Mesenteric fat pad (tissue), 1 donor: ENCODE results near the gene RTN4IP1. TPM values are rescaled to one million over a fixed set of nuclear protein-coding genes. Genes with fewer than 3 reads are reported as not detected.

Source experiments
- DNase-seq: peaks from one replicate; pipeline ENCODE4 v3.0.0-alpha.2; 2020; ENCODE audit warnings: low spot score
- total RNA-seq: library from RNA; stranded (reverse); fragmentation: NEBNext Ultra II Directional; extraction: Animal tissue kit (Norgen Biotek cat#: 25700); gene quantifications from one replicate; pipeline ENCODE4 v1.2.1, GENCODE V29; 2021
- donor health status: DM: yes; HTN: yes; CAD: no.

The RTN4IP1 gene
- total RNA-seq, 1 donor from 2014 or later, result 4.8 TPM

DNA sequence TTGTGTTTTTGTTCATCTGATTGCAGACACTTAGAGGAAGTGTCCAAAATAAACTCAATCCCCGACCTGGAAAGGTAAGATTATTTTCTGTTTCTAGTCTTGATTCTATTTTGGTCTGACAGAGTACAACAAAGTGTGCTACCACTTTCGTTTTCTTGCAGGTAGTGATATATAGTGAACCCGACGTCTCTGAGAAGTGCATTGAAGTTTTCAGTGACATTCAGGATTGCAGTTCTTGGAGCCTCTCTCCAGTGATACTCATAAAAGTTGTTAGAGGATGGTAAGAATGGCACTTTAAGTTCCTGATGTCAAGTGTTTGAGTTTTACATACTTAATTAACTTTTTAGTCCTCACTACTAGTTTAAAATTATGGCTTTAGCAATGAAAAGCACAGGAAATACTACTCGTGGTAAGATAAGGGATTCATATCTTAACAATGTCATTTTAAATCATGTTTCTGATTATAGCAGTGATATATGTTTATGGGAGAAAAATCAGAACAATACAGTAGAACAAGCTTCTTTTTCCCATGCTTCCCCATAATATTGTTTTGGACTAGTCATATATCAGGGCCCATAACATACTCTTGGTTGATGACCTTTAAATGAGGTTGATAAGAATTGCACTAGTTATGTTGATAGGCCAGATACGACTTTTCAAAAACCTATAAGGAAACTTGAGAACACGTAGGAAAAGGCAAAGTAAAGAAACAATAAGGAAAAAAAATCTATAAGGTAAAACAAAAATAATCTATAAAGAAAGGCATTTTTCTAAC lies 104.0 kb downstream of the RTN4IP1 start:
- no peak for DNase-seq

DNA sequence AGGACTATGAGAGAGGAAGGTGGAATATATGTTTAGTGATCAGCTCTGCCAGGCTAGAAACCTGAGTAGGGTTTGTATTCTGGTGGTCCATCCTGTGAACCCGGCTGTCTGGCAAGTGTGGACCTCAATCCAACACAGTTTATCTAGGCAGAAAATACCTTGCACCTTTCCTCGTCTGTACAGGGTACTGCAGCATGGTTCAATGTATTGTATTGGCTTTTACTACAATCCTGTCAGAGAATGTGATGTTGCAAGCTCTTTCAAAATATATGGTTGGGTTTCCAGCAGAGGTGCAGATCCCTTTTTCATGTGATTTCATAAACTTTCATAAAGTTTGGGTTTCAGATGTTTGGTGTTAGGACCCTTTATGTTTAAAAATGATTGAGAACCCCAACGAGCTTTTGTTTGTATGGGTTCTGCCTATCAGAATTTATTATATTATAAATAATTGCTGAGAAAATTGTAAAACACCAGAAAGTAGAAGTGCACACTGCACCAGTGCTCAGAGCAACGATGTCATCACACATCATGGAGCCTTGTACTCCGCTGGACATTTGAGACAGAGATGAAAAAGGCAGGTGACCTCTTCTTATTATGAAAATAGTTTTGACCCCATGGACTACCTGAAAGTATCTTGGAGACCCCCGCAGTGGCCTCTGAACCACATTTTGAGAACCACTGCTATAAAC lies 106.6 kb downstream of the RTN4IP1 start:
- no peak for DNase-seq

Other genes with a start within 250 kb of the RTN4IP1 start
- 9.0 TPM for gene QRSL1, start 80 bp upstream of the RTN4IP1 start, total RNA-seq